ENCODE measurements around the gene EFCC1. TPM values are rescaled to one million over a fixed set of nuclear protein-coding genes. Genes with fewer than 3 reads are reported as not detected.

EFCC1 gene
- total RNA-seq, 4 donors from 2014 or later: 4.8 to 10.3 (median 6.5) TPM

DNA sequence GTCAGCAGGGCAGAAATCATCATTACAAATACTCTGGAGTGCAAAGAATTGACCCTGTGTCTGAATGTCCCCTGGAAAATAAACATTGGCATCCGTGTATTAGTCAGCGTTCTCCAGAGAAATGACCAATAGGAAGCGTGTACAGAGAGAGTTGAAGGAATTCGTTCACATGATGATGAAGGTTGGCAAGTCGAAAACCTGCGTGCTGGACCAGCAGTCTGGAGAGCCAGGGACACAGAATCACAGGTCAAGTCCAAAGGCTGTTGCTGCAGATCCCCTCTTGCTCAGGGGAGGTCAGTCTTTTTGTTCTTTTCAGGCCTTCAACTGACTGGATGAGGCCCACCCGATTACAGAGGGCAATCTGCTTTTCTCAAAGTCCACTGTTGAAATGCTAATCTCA is 76.1 kb downstream of the EFCC1 start:
- Histone ChIP-seq H3K27me3 (no peaks in the 10 kb centered on the region), H3K4me1 (peaks cover 0 to 23% (median 0%) of the 10 kb centered on the region in 3 donors), H3K9me3 (no peaks in the 10 kb centered on the region), H3K27ac (peak overlapping the region in 2 of 4 donors; percentile 56 to 73), H3K4me3 (no peak overlapping the region), H3K36me3 (no peaks in the 10 kb centered on the region)
- peak; percentile 82 for ATAC-seq
- TF ChIP-seq CTCF (IDR thresholded peaks at IDR 0.05) (no peak), POLR2AphosphoS5 (IDR thresholded peaks at IDR 0.05) (peak; percentile 83), EP300 (IDR thresholded peaks at IDR 0.05) (no peak), POLR2A (IDR thresholded peaks at IDR 0.05) (no peak)
- WGBS, 2 donors (ENCODE audit: low coverage in 1 of 2): 31 to 48% methylated on average over 7 of the region's 7 CpGs

GRCh38 chr3:129078510-129078909 is 77.4 kb downstream of the EFCC1 start:
- TF ChIP-seq POLR2A (IDR thresholded peaks at IDR 0.05) (no peak), POLR2AphosphoS5 (IDR thresholded peaks at IDR 0.05) (peak; percentile 38)
- WGBS, 2 donors (ENCODE audit: low coverage in 1 of 2): 30 to 60% methylated on average over 2 of the region's 8 CpGs
- Histone ChIP-seq H3K27me3 (no peaks in the 10 kb centered on the region), H3K36me3 (no peaks in the 10 kb centered on the region), H3K4me3 (no peak overlapping the region), H3K9me3 (no peaks in the 10 kb centered on the region), H3K4me1 (peaks cover 0 to 23% (median 0%) of the 10 kb centered on the region in 3 donors), H3K27ac (peak overlapping the region in 1 of 4 donors; percentile 73)
- ATAC-seq: peak; percentile 60

GRCh38 chr3:129081503-129081902 is 80.4 kb downstream of the EFCC1 start:
- H3K27ac ChIP-seq: no peak overlapping the region
- no peak for TF ChIP-seq EP300 (IDR thresholded peaks at IDR 0.05)
- TF ChIP-seq POLR2AphosphoS5 (IDR thresholded peaks at IDR 0.05): no peak
- no peak for TF ChIP-seq CTCF (IDR thresholded peaks at IDR 0.05)
- TF ChIP-seq POLR2A (IDR thresholded peaks at IDR 0.05): no peak
- no peaks in the 10 kb centered on the region for H3K9me3 ChIP-seq
- peaks cover 0 to 24% (median 0%) of the 10 kb centered on the region in 3 donors for H3K4me1 ChIP-seq
- no peak overlapping the region for H3K4me3 ChIP-seq
- ATAC-seq: no peak
- 63% methylated on average over 2 of the region's 8 CpGs; no CpG with 5 or more reads in 1 of the 2 donors for WGBS, 2 donors (ENCODE audit: low coverage in 1 of 2)
- H3K27me3 ChIP-seq: no peaks in the 10 kb centered on the region
- H3K36me3 ChIP-seq: no peaks in the 10 kb centered on the region

- no peak overlapping the region for H3K27ac ChIP-seq
- H3K27me3 ChIP-seq: no peaks in the 10 kb centered on the region
- ATAC-seq: no peak
- TF ChIP-seq CTCF (IDR thresholded peaks at IDR 0.05): no peak
- no peaks in the 10 kb centered on the region for H3K9me3 ChIP-seq
- H3K4me1 ChIP-seq: peaks cover 0 to 24% (median 2%) of the 10 kb centered on the region in 3 donors
- no peaks in the 10 kb centered on the region for H3K36me3 ChIP-seq
- 53 to 79% methylated on average over 2 to 5 of the region's 9 CpGs for WGBS, 2 donors (ENCODE audit: low coverage in 1 of 2)
- H3K4me3 ChIP-seq: no peak overlapping the region
These were observed 80.9 kb downstream of the EFCC1 start for GRCh38 chr3:129082026-129082425.

- no peak for ATAC-seq
- H3K4me3 ChIP-seq: no peak overlapping the region
- H3K36me3 ChIP-seq: no peaks in the 10 kb centered on the region
- 90% methylated on average over 2 of the region's 6 CpGs; no CpG with 5 or more reads in 1 of the 2 donors for WGBS, 2 donors (ENCODE audit: low coverage in 1 of 2)
- H3K9me3 ChIP-seq: no peaks in the 10 kb centered on the region
- H3K27ac ChIP-seq: no peak overlapping the region
- peaks cover 0 to 15% (median 6%) of the 10 kb centered on the region in 3 donors for H3K4me1 ChIP-seq
- no peak for TF ChIP-seq CTCF (IDR thresholded peaks at IDR 0.05)
- TF ChIP-seq POLR2AphosphoS5 (IDR thresholded peaks at IDR 0.05): no peak
- TF ChIP-seq POLR2A (IDR thresholded peaks at IDR 0.05): no peak
- TF ChIP-seq EP300 (IDR thresholded peaks at IDR 0.05): no peak
- no peaks in the 10 kb centered on the region for H3K27me3 ChIP-seq
These were observed 83.4 kb downstream of the EFCC1 start for GRCh38 chr3:129084501-129084900.

All from gastroesophageal sphincter (tissue), 4 donors.